Caco-2 (cell line): Measurements from ENCODE around the gene THY1. TPM values are rescaled to one million over a fixed set of nuclear protein-coding genes. Genes with fewer than 3 reads are reported as not detected.
A peak's percentile ranks its signal among the peaks of the same experiment; 100 is the strongest.

Experiments
- BruUV-seq: library from RNA; stranded (reverse); fragments of 400-500 nt; replicated peaks from 2 replicates; lab custom pipeline; 2021; lab: Mats Ljungman, UMichigan
- CTCF ChIA-PET: fragments of 300-600 bp; sonication (Branson Sonifier 250); formaldehyde crosslinking; loops from one replicate; lab custom pipeline; 2022; ENCODE audit warnings: antibody characterized with exemption; lab: Charles Lee
- POLR2A ChIA-PET: fragments of 300-600 bp; sonication (Branson Sonifier 250); formaldehyde crosslinking; loops from one replicate; lab custom pipeline; 2022; ENCODE audit warnings: antibody characterized with exemption; lab: Charles Lee
- DNase-seq, 2 experiments: peaks; one replicate each; pipeline versions ENCODE4 v3.0.0 to v3.0.0-alpha.2; 2020 to 2022
- H3K27me3 ChIP-seq: replicated peaks from 2 replicates; pipeline ENCODE4 v1.6.0; 2011; ENCODE audit warnings: low read length; ENCODE audit not compliant: control insufficient read depth, insufficient read depth
- H3K36me3 ChIP-seq: 2 replicates; pipeline ENCODE4 v1.5.1; 2011; ENCODE audit warnings: low read length; ENCODE audit not compliant: control insufficient read depth, insufficient read depth
- H3K4me1 ChIP-seq: fragments of 250-450 bp; sonication (Bioruptor Pico); 2 replicates; pipeline ENCODE4 v1.5.1; 2020; ENCODE audit warnings: mild to moderate bottlenecking
- H3K4me3 ChIP-seq: 2 replicates; pipeline ENCODE4 v1.5.1; 2011; ENCODE audit warnings: low read depth, mild to moderate bottlenecking, control low read depth, low read length
- H3K9me3 ChIP-seq: fragments of 250-450 bp; sonication (Bioruptor Pico); 2 replicates; pipeline ENCODE4 v1.5.1; 2020; ENCODE audit warnings: mild to moderate bottlenecking, moderate library complexity
- H3K27ac Mint-ChIP-seq: one replicate; pipeline ENCODE4 v1.8.0; 2022; ENCODE audit warnings: mixed read lengths; ENCODE audit not compliant: unreplicated experiment
- H3K27me3 Mint-ChIP-seq: one replicate; pipeline ENCODE4 v1.8.0; 2022; ENCODE audit warnings: mixed read lengths; ENCODE audit not compliant: insufficient read depth, unreplicated experiment
- H3K36me3 Mint-ChIP-seq: one replicate; pipeline ENCODE4 v1.8.0; 2022; ENCODE audit warnings: mild to moderate bottlenecking, mixed read lengths; ENCODE audit not compliant: insufficient read depth, unreplicated experiment
- H3K4me1 Mint-ChIP-seq: one replicate; pipeline ENCODE4 v1.8.0; 2022; ENCODE audit warnings: low read depth, mixed read lengths; ENCODE audit not compliant: unreplicated experiment
- H3K4me3 Mint-ChIP-seq: one replicate; pipeline ENCODE4 v1.8.0; 2022; ENCODE audit warnings: mild to moderate bottlenecking, moderate library complexity, mixed read lengths; ENCODE audit not compliant: unreplicated experiment
- H3K9me3 Mint-ChIP-seq: one replicate; pipeline ENCODE4 v1.8.0; 2022; ENCODE audit warnings: mixed read lengths; ENCODE audit not compliant: unreplicated experiment
- CTCF ChIP-seq, 2 experiments: fragments of 200-600 bp in 1 of 2; IDR thresholded peaks; 1 replicate in 1 of 2; 2 replicates in 1 of 2; pipeline versions ENCODE4 v1.5.1 to v1.8.0; 2011 to 2022; ENCODE audit warnings: antibody characterized with exemption in 1 of 2, control low read depth in 1 of 2, inconsistent platforms in 1 of 2, low read depth in 1 of 2, low read length in 1 of 2, mild to moderate bottlenecking in 1 of 2, moderate library complexity in 1 of 2; ENCODE audit not compliant: insufficient read depth in 1 of 2, severe bottlenecking in 1 of 2, unreplicated experiment in 1 of 2
- intact Hi-C: fragments of 100-400 bp; cut with micrococcal nuclease; formaldehyde crosslinking; loops from one replicate; pipeline ENCODE4 v1.10.0; 2022; ENCODE audit not compliant: unreplicated experiment
- total RNA-seq: library from RNA; stranded (reverse); gene quantifications from 2 replicates; pipeline ENCODE4 v1.2.3, GENCODE V29; 2022

THY1 gene
- total RNA-seq, 1 experiment from 2014 or later = not detected

GRCh38 chr11:119373921-119374631, 48.9 kb downstream of the THY1 start:
- H3K9me3 Mint-ChIP-seq = no peaks in the 10 kb centered on the region
- TF ChIP-seq CTCF (IDR thresholded peaks at IDR 0.05; ENCODE audit: insufficient read depth in 1 of 2, low read depth in 1 of 2, low read length in 1 of 2, severe bottlenecking in 1 of 2, unreplicated experiment in 1 of 2) = peak; percentile 98 to 99

GRCh38 chr11:119373059-119373920, 49.7 kb downstream of the THY1 start:
- H3K9me3 ChIP-seq = no peaks in the 10 kb centered on the region
- no peak for TF ChIP-seq CTCF (IDR thresholded peaks at IDR 0.05; ENCODE audit: insufficient read depth in 1 of 2, low read depth in 1 of 2, low read length in 1 of 2, severe bottlenecking in 1 of 2, unreplicated experiment in 1 of 2)
- DNase-seq = peak in 1 of 2 experiments; percentile 24
- Mint-ChIP-seq H3K4me1 (peaks cover 26% of the 10 kb centered on the region), H3K27ac (no peak overlapping the region), H3K4me3 (no peak overlapping the region), H3K36me3 (no peaks in the 10 kb centered on the region), H3K9me3 (no peaks in the 10 kb centered on the region), H3K27me3 (no peaks in the 10 kb centered on the region)
- H3K36me3 ChIP-seq = no peaks in the 10 kb centered on the region
- H3K27me3 ChIP-seq = no peaks in the 10 kb centered on the region
- ChIA-PET POLR2A (no interaction called here), CTCF (interaction anchor here (0.5 to 11.8 kb wide), 16 partner anchors 9 to 271 kb away, joined by 3 to 220 read pairs (median 4); partner anchors contain the start of genes C1QTNF5, CBL and RNF26)
- no peak overlapping the region for H3K4me3 ChIP-seq
- H3K4me1 ChIP-seq = peaks cover 32% of the 10 kb centered on the region
- no TSS peak for BruUV-seq
- intact Hi-C loops = no loop called here

More at GRCh38 chr11:119373921-119374631, 48.9 kb downstream of the THY1 start:
- no peaks in the 10 kb centered on the region for H3K9me3 ChIP-seq
- H3K27me3 ChIP-seq = no peaks in the 10 kb centered on the region
- H3K4me3 Mint-ChIP-seq = no peak overlapping the region
- H3K27ac Mint-ChIP-seq = no peak overlapping the region
- H3K4me1 Mint-ChIP-seq = peaks cover 28% of the 10 kb centered on the region
- peak; percentile 89 to 95 for DNase-seq
- intact Hi-C loops = loop anchor here (1.0 to 2.0 kb wide), 6 partner anchors 21 to 229 kb away; no protein-coding TSS in a partner anchor
- no peaks in the 10 kb centered on the region for H3K27me3 Mint-ChIP-seq
- POLR2A ChIA-PET = interaction anchor here (0.6 kb wide), 1 partner anchor 272 kb away, joined by 4 read pairs; the partner anchor contains the start of gene DPAGT1
- H3K36me3 ChIP-seq = no peaks in the 10 kb centered on the region
- CTCF ChIA-PET = interaction anchor here (0.6 to 11.8 kb wide), 16 partner anchors 10 to 272 kb away, joined by 3 to 220 read pairs (median 4); partner anchors contain the start of genes C1QTNF5, CBL and RNF26
- H3K36me3 Mint-ChIP-seq = no peaks in the 10 kb centered on the region
- no TSS peak for BruUV-seq
- peaks cover 32% of the 10 kb centered on the region for H3K4me1 ChIP-seq
- no peak overlapping the region for H3K4me3 ChIP-seq
